H9 (cell line): Measurements from ENCODE around the gene GPM6B. TPM values are rescaled to one million over a fixed set of nuclear protein-coding genes. Genes with fewer than 3 reads are reported as not detected.

Experiments used
- DNase-seq: peaks from one replicate; pipeline ENCODE4 v3.0.0-alpha.2; 2017
- H2AFZ ChIP-seq: one replicate; pipeline ENCODE4 v1.6.1; 2013; ENCODE audit warnings: mild to moderate bottlenecking, low read length, control low read depth, moderate library complexity
- H2AK5ac ChIP-seq: 2 replicates; pipeline ENCODE4 v1.6.1; 2013; ENCODE audit warnings: low read length, control low read depth, mixed read lengths; ENCODE audit not compliant: insufficient read length
- H2BK120ac ChIP-seq: one replicate; pipeline ENCODE4 v1.6.1; 2013; ENCODE audit warnings: low read depth, mild to moderate bottlenecking, low read length, control low read depth, inconsistent platforms; ENCODE audit not compliant: poor library complexity, severe bottlenecking
- H2BK12ac ChIP-seq: 2 replicates; pipeline ENCODE4 v1.6.1; 2013; ENCODE audit warnings: low read length, control low read depth, mixed read lengths, low read depth; ENCODE audit not compliant: insufficient read length
- H2BK15ac ChIP-seq: 2 replicates; pipeline ENCODE4 v1.6.1; 2013; ENCODE audit warnings: low read depth, low read length, control low read depth
- H2BK20ac ChIP-seq: one replicate; pipeline ENCODE4 v1.6.1; 2013; ENCODE audit warnings: low read depth, mild to moderate bottlenecking, low read length, control low read depth, inconsistent platforms; ENCODE audit not compliant: poor library complexity, severe bottlenecking
- H2BK5ac ChIP-seq: 2 replicates; pipeline ENCODE4 v1.6.1; 2013; ENCODE audit warnings: low read length, control low read depth, mixed read lengths; ENCODE audit not compliant: insufficient read length
- H3K14ac ChIP-seq: 2 replicates; pipeline ENCODE4 v1.6.1; 2013; ENCODE audit warnings: low read length, control low read depth; ENCODE audit not compliant: insufficient read depth
- H3K18ac ChIP-seq: 2 replicates; pipeline ENCODE4 v1.6.1; 2013; ENCODE audit warnings: low read depth, mild to moderate bottlenecking, mixed read lengths, low read length, control low read depth; ENCODE audit not compliant: insufficient read length
- H3K23ac ChIP-seq: 2 replicates; pipeline ENCODE4 v1.6.1; 2013; ENCODE audit warnings: low read length, control low read depth, mixed read lengths, low read depth; ENCODE audit not compliant: insufficient read length
- H3K23me2 ChIP-seq: 2 replicates; pipeline ENCODE4 v1.6.1; 2013; ENCODE audit warnings: low read depth, mild to moderate bottlenecking, mixed read lengths, low read length, control low read depth; ENCODE audit not compliant: insufficient read length, poor library complexity, severe bottlenecking
- H3K27ac ChIP-seq: 2 replicates; pipeline ENCODE4 v1.5.1; 2013; ENCODE audit warnings: low read length, control low read depth, mixed read lengths, low read depth; ENCODE audit not compliant: insufficient read length
- H3K27me3 ChIP-seq: 2 replicates; pipeline ENCODE4 v1.6.1; 2013; ENCODE audit warnings: low read length, control low read depth, inconsistent platforms; ENCODE audit not compliant: insufficient read depth
- H3K4ac ChIP-seq: 2 replicates; pipeline ENCODE4 v1.6.1; 2013; ENCODE audit warnings: low read depth, mild to moderate bottlenecking, control low read depth, inconsistent platforms, low read length, moderate library complexity
- H3K4me1 ChIP-seq: 2 replicates; pipeline ENCODE4 v1.6.1; 2013; ENCODE audit warnings: low read length, control low read depth, inconsistent platforms; ENCODE audit not compliant: insufficient read depth
- H3K4me2 ChIP-seq: 2 replicates; pipeline ENCODE4 v1.6.1; 2013; ENCODE audit warnings: low read length, control low read depth, mixed read lengths; ENCODE audit not compliant: insufficient read length, insufficient read depth
- H3K56ac ChIP-seq: 2 replicates; pipeline ENCODE4 v1.6.1; 2013; ENCODE audit warnings: low read depth, mild to moderate bottlenecking, mixed read lengths, low read length, control low read depth; ENCODE audit not compliant: insufficient read length
- H3K79me1 ChIP-seq: 2 replicates; pipeline ENCODE4 v1.6.1; 2013; ENCODE audit warnings: low read depth, mild to moderate bottlenecking, moderate library complexity, low read length, control low read depth, inconsistent platforms; ENCODE audit not compliant: insufficient read depth, poor library complexity, severe bottlenecking
- H3K79me2 ChIP-seq: 2 replicates; pipeline ENCODE4 v1.6.1; 2013; ENCODE audit warnings: low read length, control low read depth, inconsistent platforms; ENCODE audit not compliant: insufficient read depth
- H3K9ac ChIP-seq: 2 replicates; pipeline ENCODE4 v1.6.1; 2013; ENCODE audit warnings: low read length, control low read depth, mixed read lengths; ENCODE audit not compliant: insufficient read length; ENCODE audit errors: extremely low read depth
- H3K9me3 ChIP-seq: one replicate; pipeline ENCODE4 v1.6.1; 2013; ENCODE audit warnings: low read depth, low read length, inconsistent platforms; ENCODE audit not compliant: control insufficient read depth
- H3T11ph ChIP-seq: one replicate; pipeline ENCODE4 v1.6.1; 2013; ENCODE audit warnings: mild to moderate bottlenecking, low read length, control low read depth, inconsistent platforms
- H4K20me1 ChIP-seq: one replicate; pipeline ENCODE4 v1.6.1; 2013; ENCODE audit not compliant: control insufficient read depth, insufficient read length, insufficient read depth
- H4K5ac ChIP-seq: 2 replicates; pipeline ENCODE4 v1.6.1; 2013; ENCODE audit warnings: low read depth, mild to moderate bottlenecking, mixed read lengths, low read length, control low read depth; ENCODE audit not compliant: insufficient read length
- H4K8ac ChIP-seq: replicated peaks from 2 replicates; pipeline ENCODE4 v1.6.1; 2013; ENCODE audit warnings: low read length, control low read depth, mixed read lengths, low read depth; ENCODE audit not compliant: insufficient read length
- H4K91ac ChIP-seq: 2 replicates; pipeline ENCODE4 v1.6.1; 2013; ENCODE audit warnings: low read depth, mild to moderate bottlenecking, moderate library complexity, mixed read lengths, low read length, control low read depth; ENCODE audit not compliant: insufficient read length
- H3K27ac Mint-ChIP-seq, 3 experiments: 2 replicates in 2 of 3; 3 replicates in 1 of 3; pipeline ENCODE4 v1.8.0; 2020 to 2021; ENCODE audit warnings: mixed read lengths in 3 of 3, mild to moderate bottlenecking in 1 of 3, moderate library complexity in 1 of 3
- H3K27me3 Mint-ChIP-seq: 2 replicates; pipeline ENCODE4 v1.8.0; 2021; ENCODE audit warnings: low read depth, mild to moderate bottlenecking, moderate library complexity, mixed read lengths
- H3K36me3 Mint-ChIP-seq, 3 experiments: 2 replicates in 2 of 3; 3 replicates in 1 of 3; pipeline ENCODE4 v1.8.0; 2020 to 2021; ENCODE audit warnings: low read depth in 3 of 3, mixed read lengths in 3 of 3; ENCODE audit not compliant: insufficient read depth in 1 of 3
- H3K4me1 Mint-ChIP-seq, 2 experiments: 2 replicates each; pipeline ENCODE4 v1.8.0; 2020; ENCODE audit warnings: mixed read lengths in 2 of 2
- H3K4me3 Mint-ChIP-seq, 2 experiments: 2 replicates in 1 of 2; 3 replicates in 1 of 2; pipeline ENCODE4 v1.8.0; 2020 to 2021; ENCODE audit warnings: mild to moderate bottlenecking in 2 of 2, mixed read lengths in 2 of 2, moderate library complexity in 1 of 2
- H3K9me3 Mint-ChIP-seq, 2 experiments: 2 replicates in 1 of 2; 3 replicates in 1 of 2; pipeline ENCODE4 v1.8.0; 2020; ENCODE audit warnings: mild to moderate bottlenecking in 2 of 2, mixed read lengths in 2 of 2, moderate library complexity in 1 of 2
- CTCF ChIP-seq: fragments of 200-600 bp; sonication (generic); conservative IDR thresholded peaks from 3 replicates; pipeline ENCODE4 v1.8.0; 2021; ENCODE audit warnings: antibody characterized with exemption, mild to moderate bottlenecking
- WGBS: extraction: QIAGEN DNeasy Blood & Tissue Kit; methylation state at CpG from one replicate; pipeline ENCODE4 v1.1.7; 2013; ENCODE audit warnings: missing lambda C conversion rate, low lambda C conversion rate, mixed read lengths; ENCODE audit not compliant: insufficient read length; ENCODE audit errors: extremely low coverage; 5-methylcytosine and 5-hydroxymethylcytosine counted together
- total RNA-seq: library from RNA; stranded (reverse); gene quantifications from 2 replicates; pipeline ENCODE4 v1.2.1, GENCODE V29; 2021

GPM6B gene
- total RNA-seq, 1 experiment from 2014 or later: 73.9 TPM

- Histone ChIP-seq H4K5ac (no peak overlapping the region), H2BK15ac (no peak overlapping the region), H4K20me1 (no peaks in the 10 kb centered on the region), H3K4me2 (no peak overlapping the region), H3K4me1 (peaks cover under 1% of the 10 kb centered on the region; the same call in 1 of the 2 replicates), H2AK5ac (no peak overlapping the region), H2BK20ac (no peak overlapping the region), H3T11ph (no peak overlapping the region), H2AFZ (no peak overlapping the region), H2BK12ac (no peak overlapping the region), H3K18ac (no peak overlapping the region), H3K56ac (no peak overlapping the region), H3K79me1 (no peaks in the 10 kb centered on the region), H3K4ac (no peak overlapping the region), H3K23me2 (no peaks in the 10 kb centered on the region), H3K27ac (no peak overlapping the region), H3K27me3 (no peaks in the 10 kb centered on the region; the same call in 1 of the 2 replicates), H2BK120ac (no peak overlapping the region), H3K9me3 (no peaks in the 10 kb centered on the region), H3K14ac (no peak overlapping the region), H3K9ac (no peak overlapping the region), H4K91ac (no peak overlapping the region), H3K79me2 (0 out of 2 replicates have a peak, but pooled peaks cover 2% of the 10 kb centered on the region), H3K23ac (no peak overlapping the region), H4K8ac (no peak overlapping the region), H2BK5ac (no peak overlapping the region)
- TF ChIP-seq CTCF: no peak
- Mint-ChIP-seq H3K4me3 (no peak overlapping the region), H3K9me3 (peaks cover 18 to 33% of the 10 kb centered on the region in 2 experiments), H3K27ac (no peak overlapping the region), H3K4me1 (peaks cover 14 to 16% of the 10 kb centered on the region in 2 experiments; a peak in 3 of 4 replicates), H3K27me3 (no peaks in the 10 kb centered on the region), H3K36me3 (peaks cover 9 to 71% (median 46%) of the 10 kb centered on the region in 3 experiments; a peak in 6 of 7 replicates)
- WGBS: no CpG with 5 or more reads among the region's 1 CpG
- no peak for DNase-seq
Observed at GRCh38 chrX:13755254-13755653, 61.6 kb downstream of the GPM6B start.
